GM12873 (cell line): ENCODE results near the gene DHRS1.

Source experiments
- CTCF ChIP-seq: IDR thresholded peaks from 2 replicates; pipeline ENCODE4 v1.5.1; 2012; ENCODE audit warnings: low read depth, mild to moderate bottlenecking, moderate library complexity, low read length, control low read depth; ENCODE audit not compliant: insufficient read depth; ENCODE audit errors: missing control alignments

DHRS1 gene

DNA sequence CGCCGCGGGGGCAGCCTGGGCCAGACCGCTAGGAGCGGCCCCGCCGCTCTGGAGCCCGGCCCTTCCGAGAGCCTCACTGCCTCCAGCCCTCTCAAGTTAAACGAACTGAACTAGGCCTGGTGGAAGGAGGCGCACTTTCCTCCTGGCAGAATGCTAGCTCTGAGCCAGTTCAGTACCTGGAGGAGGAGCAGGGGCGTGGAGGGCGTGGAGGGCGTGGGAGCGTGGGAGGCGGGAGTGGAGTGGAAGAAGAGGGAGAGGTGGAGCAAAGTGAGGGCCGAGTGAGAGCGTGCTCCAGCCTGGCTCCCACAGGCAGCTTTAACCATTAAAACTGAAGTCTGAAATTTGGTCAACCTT lies 17.0 kb upstream of the DHRS1 start:
- TF ChIP-seq CTCF = no peak

- no peak for TF ChIP-seq CTCF
Measured at GRCh38 chr14:24315807-24316596, 16.4 kb upstream of the DHRS1 start.

DNA sequence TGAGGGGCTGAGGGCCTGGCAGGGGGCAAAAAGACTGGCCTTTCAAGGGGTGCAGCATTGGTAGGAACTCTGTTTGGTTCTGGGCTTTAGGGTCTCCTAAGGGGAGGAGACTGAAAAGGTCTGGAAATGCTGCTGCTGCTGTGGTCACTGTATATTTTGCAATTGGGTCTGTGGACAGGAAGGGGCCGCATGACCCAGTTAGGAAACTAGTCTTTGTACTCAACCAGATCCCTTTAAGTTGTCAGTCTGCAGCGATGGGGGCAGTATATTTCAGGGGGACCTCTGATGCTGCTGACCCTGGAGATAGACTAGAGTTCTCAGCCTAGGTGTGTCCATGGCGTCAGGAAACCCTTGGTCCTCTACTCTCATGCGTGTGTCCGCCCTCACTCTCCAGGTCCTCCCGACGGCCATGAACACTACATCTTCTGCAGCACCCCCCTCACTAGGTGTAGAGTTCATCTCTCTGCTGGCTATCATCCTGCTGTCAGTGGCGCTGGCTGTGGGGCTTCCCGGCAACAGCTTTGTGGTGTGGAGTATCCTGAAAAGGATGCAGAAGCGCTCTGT lies 15.7 kb upstream of the DHRS1 start:
- TF ChIP-seq CTCF = no peak

GRCh38 chr14:24314377-24315193 lies 15.0 kb upstream of the DHRS1 start:
- no peak for TF ChIP-seq CTCF

- TF ChIP-seq CTCF = no peak
Measured at GRCh38 chr14:24313913-24314312, 14.3 kb upstream of the DHRS1 start.

- TF ChIP-seq CTCF = no peak
Measured at GRCh38 chr14:24312736-24313507, 13.3 kb upstream of the DHRS1 start.
